GM21723 (cell line): Measurements from ENCODE around the gene ZNF497.
"Not testable (repeated sequence)": the region's sequence is repeated elsewhere in the genome, so short reads cannot be mapped to it uniquely, and the experiment has no call there.

Source experiments
- ATAC-seq: cut with Tn5 transposase; IDR thresholded peaks from one replicate; pipeline ENCODE4 v1.9.1; 2021; ENCODE audit warnings: mild to moderate bottlenecking, moderate library complexity; ENCODE audit not compliant: unreplicated experiment

Gene ZNF497

GRCh38 chr19:58319241-58319640 lies 43.3 kb downstream of the ZNF497 start:
- ATAC-seq: no peak

- no peak for ATAC-seq
Measured at GRCh38 chr19:58318297-58318696, 44.3 kb downstream of the ZNF497 start.

GRCh38 chr19:58317476-58318072 lies 45.0 kb downstream of the ZNF497 start:
- ATAC-seq: no peak

- ATAC-seq: no peak
Measured at GRCh38 chr19:58315580-58315979, 47.0 kb downstream of the ZNF497 start.

GRCh38 chr19:58311345-58311865 lies 51.1 kb downstream of the ZNF497 start:
- ATAC-seq: no peak

GRCh38 chr19:58310685-58311084 lies 51.9 kb downstream of the ZNF497 start:
- not testable (repeated sequence) for ATAC-seq

GRCh38 chr19:58307736-58308135 lies 54.8 kb downstream of the ZNF497 start:
- no peak for ATAC-seq

GRCh38 chr19:58305932-58306323 lies 56.6 kb downstream of the ZNF497 start:
- ATAC-seq: no peak

GRCh38 chr19:58305065-58305931 lies 57.3 kb downstream of the ZNF497 start, which contains the start of gene ERVK3-1:
TSS of gene ERVK3-1 (plus strand) at chr19:58305377. CDS start at chr19:58312169, 6,792 bp downstream.
- peak; percentile 97 for ATAC-seq

GRCh38 chr19:58304748-58305064 lies 57.8 kb downstream of the ZNF497 start:
- no peak for ATAC-seq
